Measurements from ENCODE around the gene RETREG2.

DNA sequence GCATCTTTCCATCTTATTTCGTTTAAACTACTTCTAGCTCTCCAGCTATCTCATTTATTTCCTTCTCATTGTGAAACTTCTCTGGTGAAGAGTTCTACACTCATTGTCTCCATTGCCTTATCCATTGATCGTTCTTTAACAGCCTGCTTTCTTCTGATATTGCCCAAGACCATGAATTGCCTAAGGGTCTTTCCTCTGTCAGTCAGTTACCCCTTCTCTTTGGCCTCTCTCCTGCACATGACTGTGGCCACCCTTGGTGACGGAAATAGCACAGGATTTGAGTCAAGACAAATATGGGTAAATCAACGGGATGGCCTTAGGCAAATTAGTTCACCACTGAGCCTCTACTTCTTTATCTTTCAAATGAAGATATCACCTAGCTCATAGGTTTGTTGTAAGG is 44.1 kb upstream of the RETREG2 start:
- TF ChIP-seq, protein P1, sequence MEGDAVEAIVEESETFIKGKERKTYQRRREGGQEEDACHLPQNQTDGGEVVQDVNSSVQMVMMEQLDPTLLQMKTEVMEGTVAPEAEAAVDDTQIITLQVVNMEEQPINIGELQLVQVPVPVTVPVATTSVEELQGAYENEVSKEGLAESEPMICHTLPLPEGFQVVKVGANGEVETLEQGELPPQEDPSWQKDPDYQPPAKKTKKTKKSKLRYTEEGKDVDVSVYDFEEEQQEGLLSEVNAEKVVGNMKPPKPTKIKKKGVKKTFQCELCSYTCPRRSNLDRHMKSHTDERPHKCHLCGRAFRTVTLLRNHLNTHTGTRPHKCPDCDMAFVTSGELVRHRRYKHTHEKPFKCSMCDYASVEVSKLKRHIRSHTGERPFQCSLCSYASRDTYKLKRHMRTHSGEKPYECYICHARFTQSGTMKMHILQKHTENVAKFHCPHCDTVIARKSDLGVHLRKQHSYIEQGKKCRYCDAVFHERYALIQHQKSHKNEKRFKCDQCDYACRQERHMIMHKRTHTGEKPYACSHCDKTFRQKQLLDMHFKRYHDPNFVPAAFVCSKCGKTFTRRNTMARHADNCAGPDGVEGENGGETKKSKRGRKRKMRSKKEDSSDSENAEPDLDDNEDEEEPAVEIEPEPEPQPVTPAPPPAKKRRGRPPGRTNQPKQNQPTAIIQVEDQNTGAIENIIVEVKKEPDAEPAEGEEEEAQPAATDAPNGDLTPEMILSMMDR (IDR thresholded peaks at IDR 0.05), result no peak
- no peak for TF ChIP-seq POLR2A (IDR thresholded peaks at IDR 0.05)
